ENCODE results near the gene ARHGAP42.

Gene ARHGAP42

DNA sequence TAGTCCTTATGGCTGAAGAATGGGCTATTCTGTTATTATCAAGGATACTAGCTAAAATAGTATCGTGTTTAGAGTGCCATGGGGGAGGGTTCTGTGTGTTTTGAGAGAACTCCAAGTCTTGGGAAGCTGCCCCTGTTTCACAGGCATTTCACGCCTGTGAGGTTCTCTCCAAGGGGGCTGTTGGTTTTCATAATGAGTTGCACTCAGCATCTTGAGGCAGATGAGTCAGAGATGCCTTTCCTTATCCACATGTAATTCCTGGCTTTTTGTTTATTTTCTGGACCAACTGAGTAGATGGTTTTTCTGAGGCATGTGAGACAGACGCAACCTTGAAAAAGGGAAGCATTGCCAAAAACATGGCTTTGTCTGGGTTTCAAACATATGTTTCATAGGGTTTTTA, 203.7 kb downstream of the ARHGAP42 start:
- no peak for TF ChIP-seq CTCF (IDR thresholded peaks at IDR 0.05)

DNA sequence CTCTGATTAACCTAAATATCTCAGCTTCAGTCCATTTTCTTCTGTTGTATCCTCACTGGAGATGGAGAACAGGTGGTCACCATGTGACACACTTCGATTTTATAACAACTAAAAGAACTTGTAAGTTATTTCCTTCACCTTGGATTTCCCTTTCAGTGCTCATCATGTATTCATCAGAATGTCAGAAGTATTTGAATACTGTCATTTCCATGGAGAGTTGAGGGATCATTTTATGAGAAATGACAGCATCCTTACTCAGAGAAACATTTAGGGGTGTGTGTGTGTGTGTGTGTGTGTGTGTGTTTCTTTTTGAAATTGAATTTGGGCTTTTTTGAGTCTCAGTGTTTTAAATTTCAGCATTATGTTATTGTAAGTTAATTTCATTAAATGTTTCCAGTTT, 205.8 kb downstream of the ARHGAP42 start:
- no peak for TF ChIP-seq CTCF (IDR thresholded peaks at IDR 0.05)

- TF ChIP-seq CTCF (IDR thresholded peaks at IDR 0.05): no peak
These were observed 208.4 kb downstream of the ARHGAP42 start for GRCh38 chr11:100895449-100895848.

DNA sequence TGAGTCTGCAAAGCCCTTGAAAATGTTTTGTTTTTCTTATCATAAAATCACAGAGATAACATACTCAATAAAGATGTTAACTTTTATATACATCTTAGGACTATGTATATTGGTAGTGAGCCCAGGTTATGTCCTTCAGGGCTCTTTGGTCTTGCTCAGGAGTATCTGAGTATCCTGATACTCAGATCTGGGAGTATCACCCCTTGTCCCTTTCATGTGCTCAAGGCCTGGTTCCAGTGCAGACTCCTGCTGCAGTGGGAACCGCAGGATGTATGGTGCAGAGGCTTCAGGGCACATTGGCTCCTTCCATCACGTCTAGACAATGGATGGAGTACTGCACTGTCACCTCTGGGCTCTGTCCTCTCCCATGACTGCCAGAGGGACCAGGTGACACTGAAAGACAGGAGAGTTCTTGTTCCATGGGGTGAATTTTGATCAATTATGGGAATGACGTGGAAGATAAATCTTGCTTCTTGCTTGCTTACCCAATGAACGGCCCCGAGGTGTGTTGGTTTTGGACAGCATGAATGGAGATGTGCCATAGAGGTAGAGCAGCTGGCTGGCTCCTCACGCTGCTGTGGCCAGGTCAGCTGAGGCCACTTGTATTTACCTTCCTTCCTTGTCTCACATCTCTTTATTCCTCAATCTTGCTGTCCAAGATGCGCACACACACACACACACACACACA, 215.5 kb downstream of the ARHGAP42 start:
- TF ChIP-seq CTCF (IDR thresholded peaks at IDR 0.05): no peak

- TF ChIP-seq CTCF (IDR thresholded peaks at IDR 0.05): no peak
These were observed 216.2 kb downstream of the ARHGAP42 start for GRCh38 chr11:100903284-100903683.

DNA sequence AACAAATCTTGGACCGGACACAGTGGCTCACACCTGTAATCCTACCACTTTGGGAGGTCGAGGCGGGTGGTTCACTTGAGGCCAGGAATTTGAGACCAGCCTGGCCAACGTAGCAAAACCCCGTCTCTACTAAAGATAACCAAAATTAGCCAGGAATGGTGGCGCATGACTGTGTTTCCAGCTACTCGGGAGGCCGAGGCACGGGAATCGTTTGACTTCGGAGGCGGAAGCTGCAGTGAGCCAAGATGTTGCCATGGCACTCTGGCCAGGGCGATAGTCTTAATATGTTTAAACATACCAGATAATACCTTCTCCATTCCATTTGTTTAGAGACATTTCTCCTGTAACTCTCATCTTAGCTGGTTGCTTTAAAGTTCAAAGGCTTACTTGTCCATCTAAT, 218.6 kb downstream of the ARHGAP42 start:
- TF ChIP-seq CTCF (IDR thresholded peaks at IDR 0.05): no peak

- no peak for TF ChIP-seq CTCF (IDR thresholded peaks at IDR 0.05)
These were observed 221.7 kb downstream of the ARHGAP42 start for GRCh38 chr11:100908746-100909145.

- TF ChIP-seq CTCF (IDR thresholded peaks at IDR 0.05): no peak
These were observed 223.7 kb downstream of the ARHGAP42 start for GRCh38 chr11:100910808-100911207.
